ENCODE data around the gene SPRYD3.
A peak's percentile ranks its signal among the peaks of the same experiment; 100 is the strongest.

Gene SPRYD3

GRCh38 chr12:53056296-53056695 is 22.9 kb downstream of the SPRYD3 start:
- Mint-ChIP-seq H3K9me3 (no peaks in the 10 kb centered on the region), H3K36me3 (ENCODE audit: low read depth) (no peaks in the 10 kb centered on the region), H3K27ac (no peak overlapping the region), H3K4me3 (no peak overlapping the region), H3K27me3 (ENCODE audit: low read depth) (peaks cover 4% of the 10 kb centered on the region), H3K4me1 (ENCODE audit: low read depth) (peaks cover 17% of the 10 kb centered on the region)

GRCh38 chr12:53055471-53056266 is 23.5 kb downstream of the SPRYD3 start:
- Mint-ChIP-seq H3K36me3 (ENCODE audit: low read depth) (no peaks in the 10 kb centered on the region), H3K9me3 (no peaks in the 10 kb centered on the region), H3K27me3 (ENCODE audit: low read depth) (peaks cover 4% of the 10 kb centered on the region), H3K4me1 (ENCODE audit: low read depth) (peaks cover 17% of the 10 kb centered on the region), H3K4me3 (peak overlapping the region; percentile 53), H3K27ac (no peak overlapping the region)

DNA sequence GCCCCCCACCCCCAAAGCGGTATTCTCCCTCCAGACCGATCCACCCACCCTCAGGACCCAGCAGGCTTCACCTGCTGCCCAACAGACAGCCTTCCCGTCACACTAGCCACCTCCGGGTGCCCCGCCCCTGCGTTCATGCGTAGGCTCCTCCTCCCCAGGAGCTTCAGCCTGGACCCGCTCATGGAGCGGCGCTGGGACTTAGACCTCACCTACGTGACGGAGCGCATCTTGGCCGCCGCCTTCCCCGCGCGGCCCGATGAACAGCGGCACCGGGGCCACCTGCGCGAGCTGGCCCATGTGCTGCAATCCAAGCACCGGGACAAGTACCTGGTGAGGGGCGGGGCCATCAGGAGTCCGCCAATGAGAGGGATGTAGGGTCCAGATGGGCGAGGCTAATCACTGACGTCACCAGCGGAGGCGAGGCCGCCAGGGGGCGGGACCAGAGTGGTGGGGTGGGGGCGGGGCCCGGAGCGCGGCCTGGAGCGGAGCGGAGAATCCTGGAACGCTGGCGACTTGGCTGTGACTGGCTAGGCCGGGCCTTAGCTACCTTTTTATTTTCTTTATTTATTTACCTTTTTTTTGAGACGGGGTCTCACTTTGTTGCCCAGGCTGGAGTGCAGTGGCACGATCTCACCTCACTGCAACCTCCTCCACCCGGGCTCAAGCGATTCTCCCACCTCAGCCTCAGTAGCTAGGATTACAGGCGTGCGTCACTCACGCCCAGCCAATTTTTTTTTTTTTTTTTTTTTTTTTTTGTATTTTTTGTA is 24.9 kb downstream of the SPRYD3 start:
- H3K4me1 Mint-ChIP-seq (ENCODE audit: low read depth) = peaks cover 18% of the 10 kb centered on the region
- no peaks in the 10 kb centered on the region for H3K9me3 Mint-ChIP-seq
- peak overlapping the region; percentile 92 for H3K4me3 Mint-ChIP-seq
- peaks cover 4% of the 10 kb centered on the region for H3K27me3 Mint-ChIP-seq (ENCODE audit: low read depth)
- peak overlapping the region; percentile 92 for H3K27ac Mint-ChIP-seq
- no peaks in the 10 kb centered on the region for H3K36me3 Mint-ChIP-seq (ENCODE audit: low read depth)

GRCh38 chr12:53053218-53054111 is 25.7 kb downstream of the SPRYD3 start:
- H3K9me3 Mint-ChIP-seq = no peaks in the 10 kb centered on the region
- no peaks in the 10 kb centered on the region for H3K36me3 Mint-ChIP-seq (ENCODE audit: low read depth)
- peak overlapping the region; percentile 92 for H3K27ac Mint-ChIP-seq
- H3K4me1 Mint-ChIP-seq (ENCODE audit: low read depth) = peaks cover 23% of the 10 kb centered on the region
- peak overlapping the region; percentile 92 for H3K4me3 Mint-ChIP-seq
- peaks cover 4% of the 10 kb centered on the region for H3K27me3 Mint-ChIP-seq (ENCODE audit: low read depth)

- H3K4me1 Mint-ChIP-seq (ENCODE audit: low read depth) = peaks cover 23% of the 10 kb centered on the region
- no peaks in the 10 kb centered on the region for H3K36me3 Mint-ChIP-seq (ENCODE audit: low read depth)
- H3K27ac Mint-ChIP-seq = no peak overlapping the region
- H3K9me3 Mint-ChIP-seq = no peaks in the 10 kb centered on the region
- peaks cover 4% of the 10 kb centered on the region for H3K27me3 Mint-ChIP-seq (ENCODE audit: low read depth)
- no peak overlapping the region for H3K4me3 Mint-ChIP-seq
These were observed 26.6 kb downstream of the SPRYD3 start for GRCh38 chr12:53052419-53053217.

DNA sequence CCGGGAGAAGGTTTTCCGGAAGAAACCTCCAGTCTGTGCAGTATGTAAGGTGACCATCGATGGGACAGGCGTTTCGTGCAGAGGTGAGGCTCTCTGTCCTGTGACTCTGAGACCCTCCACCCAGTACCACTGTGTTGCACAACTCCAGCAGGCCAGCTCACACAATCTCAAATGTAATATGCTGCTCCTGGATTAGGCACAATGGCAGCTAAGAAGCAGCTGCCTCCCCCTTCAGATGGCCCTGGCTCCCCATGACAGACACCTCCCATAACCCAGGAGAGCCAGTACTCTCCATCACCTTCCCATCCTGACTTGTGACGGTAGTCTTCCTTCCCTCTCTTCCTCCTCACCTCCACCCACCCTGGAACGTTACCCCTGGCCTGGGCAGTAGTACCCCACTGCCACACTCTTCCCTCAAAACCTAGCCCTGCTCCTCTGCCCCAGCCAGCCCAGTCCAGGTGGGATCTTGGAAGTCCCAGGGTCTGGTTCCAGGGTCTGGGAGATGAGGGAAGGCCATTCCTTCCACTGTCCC is 27.2 kb downstream of the SPRYD3 start:
- H3K4me1 Mint-ChIP-seq (ENCODE audit: low read depth) = peaks cover 23% of the 10 kb centered on the region
- no peak overlapping the region for H3K27ac Mint-ChIP-seq
- H3K9me3 Mint-ChIP-seq = no peaks in the 10 kb centered on the region
- H3K4me3 Mint-ChIP-seq = no peak overlapping the region
- no peaks in the 10 kb centered on the region for H3K36me3 Mint-ChIP-seq (ENCODE audit: low read depth)
- H3K27me3 Mint-ChIP-seq (ENCODE audit: low read depth) = peaks cover 4% of the 10 kb centered on the region

DNA sequence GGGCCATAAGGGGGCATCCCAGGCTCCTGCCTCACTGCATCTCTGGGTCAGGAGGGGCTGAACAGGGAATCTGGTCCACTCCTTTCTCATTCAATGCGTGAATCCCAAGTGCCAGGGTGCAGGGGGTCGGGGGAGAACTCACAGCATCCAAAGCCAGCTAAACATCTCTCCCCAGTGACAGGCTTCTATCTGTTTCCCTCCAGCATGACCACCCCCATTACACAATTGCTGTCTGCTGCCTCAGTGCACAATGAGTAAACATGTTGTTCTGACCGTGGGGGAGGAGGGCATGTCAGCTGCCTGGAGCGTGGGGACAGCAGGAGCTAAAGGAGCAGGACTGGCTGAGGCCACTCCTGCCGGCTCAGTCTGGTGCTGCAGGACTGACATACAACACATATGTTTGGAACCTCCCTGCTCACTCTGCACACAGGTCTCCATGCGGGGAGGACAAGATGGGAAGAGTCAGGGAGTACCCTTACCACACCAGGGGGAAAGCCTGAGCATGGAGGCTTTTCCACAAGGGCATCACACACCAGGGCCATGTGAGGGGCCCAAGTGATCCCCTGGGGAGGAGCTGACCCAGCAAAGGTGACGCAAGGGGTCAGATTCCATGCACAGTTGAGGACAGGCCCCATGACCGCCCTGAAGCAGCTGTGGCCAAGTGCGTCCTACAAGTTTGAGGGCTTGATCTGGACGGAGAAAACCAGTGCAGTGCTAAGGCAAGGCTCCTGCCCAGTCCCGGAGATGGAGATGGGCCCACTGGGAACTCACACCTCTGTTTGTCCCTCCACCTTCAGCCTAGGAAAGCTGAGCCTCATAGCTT is 27.9 kb downstream of the SPRYD3 start:
- no peaks in the 10 kb centered on the region for H3K27me3 Mint-ChIP-seq (ENCODE audit: low read depth)
- H3K4me1 Mint-ChIP-seq (ENCODE audit: low read depth) = peaks cover 27% of the 10 kb centered on the region
- H3K4me3 Mint-ChIP-seq = no peak overlapping the region
- no peaks in the 10 kb centered on the region for H3K9me3 Mint-ChIP-seq
- no peaks in the 10 kb centered on the region for H3K36me3 Mint-ChIP-seq (ENCODE audit: low read depth)
- peak overlapping the region; percentile 39 for H3K27ac Mint-ChIP-seq

- Mint-ChIP-seq H3K27me3 (ENCODE audit: low read depth) (no peaks in the 10 kb centered on the region), H3K36me3 (ENCODE audit: low read depth) (no peaks in the 10 kb centered on the region), H3K9me3 (no peaks in the 10 kb centered on the region), H3K4me1 (ENCODE audit: low read depth) (peaks cover 30% of the 10 kb centered on the region), H3K4me3 (no peak overlapping the region), H3K27ac (no peak overlapping the region)
These were observed 28.6 kb downstream of the SPRYD3 start for GRCh38 chr12:53050426-53051057.

DNA sequence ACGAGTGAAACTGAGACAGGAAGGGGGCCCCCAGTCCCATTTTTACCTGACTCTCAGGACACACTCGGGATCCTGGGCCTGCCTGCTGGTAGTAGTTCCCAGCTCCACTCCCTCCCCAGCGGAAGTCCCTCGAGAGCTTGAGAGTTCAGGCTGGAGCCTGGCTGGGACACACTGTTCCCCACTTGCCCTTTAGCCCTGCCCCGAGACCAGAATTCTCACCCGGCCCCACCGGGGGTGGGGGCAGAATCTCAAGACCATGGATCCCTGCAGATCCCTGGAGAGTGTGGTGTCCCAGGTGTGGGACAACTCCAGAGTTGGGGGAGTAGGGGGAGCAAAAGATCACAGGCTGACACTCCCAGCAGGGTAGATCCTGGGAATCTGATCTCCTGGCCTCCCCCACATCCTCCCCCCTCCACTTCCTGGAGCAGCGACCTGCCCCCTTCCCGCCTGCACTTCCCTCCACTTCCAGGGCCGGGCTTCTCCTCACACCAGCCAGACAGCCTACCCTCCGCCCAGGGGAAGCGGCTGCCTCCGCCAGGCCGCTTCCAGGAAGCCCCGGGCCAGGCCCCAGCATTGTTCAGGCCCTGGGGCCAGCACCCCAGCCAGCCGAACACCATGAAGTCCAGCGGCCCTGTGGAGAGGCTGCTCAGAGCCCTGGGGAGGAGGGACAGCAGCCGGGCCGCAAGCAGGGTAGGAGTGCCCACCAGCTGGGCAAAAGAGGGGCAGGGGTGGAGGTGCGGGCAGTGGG is 29.4 kb downstream of the SPRYD3 start, which contains the start of gene TNS2:
Gene TNS2, plus strand, starts transcription at position 495 of the 748 bp plus-strand sequence. Its CDS starts 121 bp downstream, at position 616.
- Mint-ChIP-seq H3K27me3 (ENCODE audit: low read depth) (no peaks in the 10 kb centered on the region), H3K27ac (peak within 1 kb of the TSS; percentile 36), H3K36me3 (ENCODE audit: low read depth) (no peaks in the 10 kb centered on the region), H3K4me1 (ENCODE audit: low read depth) (peaks cover 28% of the 10 kb centered on the region), H3K4me3 (no peak within 1 kb of the TSS), H3K9me3 (no peaks in the 10 kb centered on the region)

GRCh38 chr12:53048780-53049401 is 30.3 kb downstream of the SPRYD3 start:
- peak overlapping the region; percentile 36 for H3K27ac Mint-ChIP-seq

DNA sequence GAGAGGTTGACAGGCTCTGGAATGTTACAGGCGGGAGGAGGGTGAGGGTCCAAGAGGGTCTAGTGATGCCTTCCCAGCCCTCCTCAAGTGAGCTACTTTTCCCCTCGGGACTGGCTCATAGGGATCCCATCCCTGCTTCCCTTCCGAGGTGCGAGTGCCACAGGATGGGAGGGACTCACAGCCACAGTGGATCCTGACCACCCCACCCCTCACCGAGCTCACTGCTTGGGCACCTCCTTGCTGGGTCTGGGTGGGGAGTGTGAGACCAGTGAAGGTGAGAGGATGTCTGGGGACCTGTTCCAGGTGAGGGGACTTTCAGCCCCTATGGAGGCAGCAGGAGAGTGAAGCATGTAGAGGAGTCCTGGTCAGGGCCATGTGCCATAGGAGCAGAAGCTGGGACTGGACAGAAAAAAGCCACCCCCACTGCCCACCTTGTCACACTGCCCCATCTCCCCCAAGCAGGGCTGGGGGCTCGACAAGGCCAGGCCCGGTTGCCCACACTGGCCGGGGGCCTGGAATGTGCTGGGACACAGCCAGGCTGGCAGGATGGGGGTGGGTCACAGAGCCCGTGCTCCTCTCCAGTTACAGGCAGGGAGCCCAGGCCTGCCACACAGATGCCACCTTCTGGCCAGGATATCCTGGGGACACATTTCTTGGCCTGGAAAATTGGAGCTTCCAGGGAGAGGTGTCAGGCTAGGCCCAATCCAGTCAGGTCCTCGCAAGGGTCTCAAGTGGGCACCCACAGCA is 31.0 kb downstream of the SPRYD3 start:
- H3K9me3 Mint-ChIP-seq = no peaks in the 10 kb centered on the region
- no peaks in the 10 kb centered on the region for H3K36me3 Mint-ChIP-seq (ENCODE audit: low read depth)
- H3K4me3 Mint-ChIP-seq = peak overlapping the region; percentile 28
- no peaks in the 10 kb centered on the region for H3K27me3 Mint-ChIP-seq (ENCODE audit: low read depth)
- no peak overlapping the region for H3K27ac Mint-ChIP-seq
- peaks cover 19% of the 10 kb centered on the region for H3K4me1 Mint-ChIP-seq (ENCODE audit: low read depth)

More at GRCh38 chr12:53048780-53049401, 30.3 kb downstream of the SPRYD3 start:
- peaks cover 24% of the 10 kb centered on the region for H3K4me1 Mint-ChIP-seq (ENCODE audit: low read depth)
- no peak overlapping the region for H3K4me3 Mint-ChIP-seq
- H3K27me3 Mint-ChIP-seq (ENCODE audit: low read depth) = no peaks in the 10 kb centered on the region
- H3K9me3 Mint-ChIP-seq = no peaks in the 10 kb centered on the region
- no peaks in the 10 kb centered on the region for H3K36me3 Mint-ChIP-seq (ENCODE audit: low read depth)
